GM12878 (cell line): Measurements from ENCODE around the gene GRIK2. TPM values are rescaled to one million over a fixed set of nuclear protein-coding genes. Genes with fewer than 3 reads are reported as not detected.

Experiments used
- ATAC-seq: fragments of 200-7000 bp; cut with Tn5 transposase; 3 replicates; pipeline ENCODE4 v1.9.1; 2020; ENCODE audit warnings: mild to moderate bottlenecking, moderate library complexity
- BruUV-seq: library from RNA; stranded (reverse); fragments of 400-500 nt; replicated peaks from 2 replicates; lab custom pipeline; 2021; lab: Mats Ljungman, UMichigan
- CTCF ChIA-PET: fragments of 300-600 bp; sonication (Branson Sonifier 250); formaldehyde crosslinking; extraction: SDS; loops from one replicate; lab custom pipeline; 2021; ENCODE audit warnings: inconsistent platforms; lab: Yijun Ruan, JAX
- POLR2A ChIA-PET: fragments of 350-600 bp; formaldehyde crosslinking; extraction: SDS; loops from one replicate; lab custom pipeline; 2021; ENCODE audit warnings: inconsistent platforms; lab: Charles Lee
- RAD21 ChIA-PET: fragments of 300-600 bp; sonication (Branson Sonifier 250); formaldehyde crosslinking; loops from one replicate; lab custom pipeline; 2023; ENCODE audit warnings: antibody characterized with exemption; ENCODE audit not compliant: unreplicated experiment; lab: Charles Lee
- SMC1A ChIA-PET: fragments of 300-600 bp; sonication (Branson Sonifier 250); formaldehyde crosslinking; loops from one replicate; lab custom pipeline; 2023; ENCODE audit not compliant: unreplicated experiment, uncharacterized antibody; lab: Charles Lee
- DNase-seq: peaks from one replicate; pipeline ENCODE4 v3.0.0-alpha.2; 2011; ENCODE audit warnings: low read depth, low spot score
- FAIRE-seq: peaks from 3 replicates; lab custom pipeline; 2011; peaks lifted over from hg19 to GRCh38; lab: Jason Lieb, UNC
- H2AFZ ChIP-seq: 2 replicates; pipeline ENCODE4 v1.6.0; 2011; ENCODE audit warnings: low read depth, low read length, control low read depth; ENCODE audit not compliant: control insufficient read depth
- H3K27ac ChIP-seq: 2 replicates; pipeline ENCODE4 v1.5.1; 2011; ENCODE audit warnings: control low read depth; ENCODE audit not compliant: control insufficient read depth, insufficient read depth
- H3K27me3 ChIP-seq, 2 experiments: replicated peaks in 1 of 2; 2 replicates each; pipeline versions ENCODE4 v1.6.0 to v1.6.1; 2011; ENCODE audit warnings: low read length in 1 of 2; ENCODE audit not compliant: control insufficient read depth in 2 of 2, insufficient read depth in 2 of 2
- H3K36me3 ChIP-seq, 2 experiments: 2 replicates each; pipeline ENCODE4 v1.5.1; 2011; ENCODE audit warnings: low read length in 1 of 2; ENCODE audit not compliant: control insufficient read depth in 2 of 2, insufficient read depth in 2 of 2
- H3K4me1 ChIP-seq: 2 replicates; pipeline ENCODE4 v1.6.1; 2011; ENCODE audit warnings: mild to moderate bottlenecking, low read length, moderate library complexity, mixed read lengths; ENCODE audit not compliant: control insufficient read depth, insufficient read depth
- H3K4me2 ChIP-seq: 2 replicates; pipeline ENCODE4 v1.6.0; 2011; ENCODE audit warnings: control low read depth; ENCODE audit not compliant: control insufficient read depth, insufficient read depth
- H3K4me3 ChIP-seq: fragments of 200-600 bp; sonication (generic); 2 replicates; pipeline ENCODE4 v1.5.1; 2016
- H3K79me2 ChIP-seq: 2 replicates; pipeline ENCODE4 v1.6.0; 2011; ENCODE audit warnings: low read length; ENCODE audit not compliant: control insufficient read depth, insufficient read depth
- H3K9ac ChIP-seq: 2 replicates; pipeline ENCODE4 v1.8.0; 2011; ENCODE audit warnings: low read length, control low read depth, mixed read lengths; ENCODE audit not compliant: control insufficient read depth, insufficient read depth
- H3K9me3 ChIP-seq: replicated peaks from 3 replicates; pipeline ENCODE4 v1.5.1; 2011; ENCODE audit warnings: mild to moderate bottlenecking, low read length; ENCODE audit not compliant: control insufficient read depth, insufficient read depth
- H4K20me1 ChIP-seq: 2 replicates; pipeline ENCODE4 v1.6.0; 2011; ENCODE audit not compliant: control insufficient read depth, insufficient read depth
- BHLHE40 ChIP-seq, 2 experiments: fragments of 450-650 bp in 1 of 2; IDR thresholded peaks; 2 replicates each; pipeline ENCODE4 v1.6.1; 2011 to 2017; ENCODE audit warnings: low read depth in 2 of 2, borderline replicate concordance in 1 of 2, improper control_type of control experiment in 1 of 2, low read length in 1 of 2, mild to moderate bottlenecking in 1 of 2
- EZH2 ChIP-seq: IDR thresholded peaks from 2 replicates; pipeline ENCODE4 v1.6.1; 2012; ENCODE audit warnings: low read depth, mild to moderate bottlenecking, control low read depth, inconsistent platforms, low read length, borderline replicate concordance; ENCODE audit not compliant: control insufficient read depth
- HCFC1 ChIP-seq: fragments of 150-350 bp; IDR thresholded peaks from 2 replicates; pipeline ENCODE4 v1.6.1; 2014; ENCODE audit warnings: low read length
- JUNB ChIP-seq: IDR thresholded peaks from 2 replicates; pipeline ENCODE4 v1.6.1; 2016; ENCODE audit warnings: antibody characterized with exemption, mild to moderate bottlenecking
- SMAD1 ChIP-seq: fragments of 450-650 bp; IDR thresholded peaks from 2 replicates; pipeline ENCODE4 v1.6.1; 2018; ENCODE audit warnings: mild to moderate bottlenecking, low read depth; ENCODE audit not compliant: partially characterized antibody
- TARDBP ChIP-seq: IDR thresholded peaks from 2 replicates; pipeline ENCODE4 v1.6.1; 2016; ENCODE audit warnings: borderline replicate concordance
- whole genome bisulfite sequencing: methylation state at CpG from one replicate; pipeline ENCODE4 v1.1.6; 2016; ENCODE audit warnings: low lambda C conversion rate; ENCODE audit not compliant: insufficient replicate concordance, insufficient coverage; ENCODE audit errors: missing lambda C conversion rate; 5-methylcytosine and 5-hydroxymethylcytosine counted together
- in situ Hi-C: fragments of 300-500 bp; cut with MboI; formaldehyde crosslinking; loops from 9 replicates; pipeline ENCODE4 v1.14.3; 2018; ENCODE audit warnings: mixed read lengths
- intact Hi-C: fragments of 100-400 bp; cut with micrococcal nuclease; formaldehyde crosslinking; loops from one replicate; pipeline ENCODE4 v1.14.2; 2022; ENCODE audit not compliant: unreplicated experiment
- polyA plus RNA-seq, 11 experiments: library from polyadenylated mRNA; depleted of rRNA in 4 of 11; unstranded in 6 of 11; stranded (reverse) in 5 of 11; fragments of >200 nt; fragmentation: Nextera tagmentation in 4 of 11; fragmentation: Illumina TruSeq in 1 of 11; extraction: Ambion mirVana in 4 of 11; extraction: Trizol in 1 of 11; gene quantifications; 1 replicate in 1 of 11; 2 replicates in 10 of 11; pipeline versions ENCODE4 v1.2.1 to v1.2.3, GENCODE V29; 2011 to 2016; ENCODE audit warnings: inconsistent platforms in 2 of 11, missing spikeins in 2 of 11, low read depth in 1 of 11
- total RNA-seq, 4 experiments: library from RNA; depleted of rRNA in 3 of 4; stranded (reverse); fragments of >200 nt in 3 of 4; fragmentation: Illumina TruSeq in 1 of 4; extraction: Trizol in 1 of 4; gene quantifications; 2 replicates each; pipeline versions ENCODE4 v1.2.1 to v1.2.3, GENCODE V29; 2013 to 2021
- TF ChIP-seq, protein P1 (sequence below): IDR thresholded peaks from 2 replicates; pipeline ENCODE4 v1.6.1; 2012; ENCODE audit warnings: low read depth, low read length, improper control_type of control experiment
- TF ChIP-seq, protein P2 (sequence below): fragments of 450-650 bp; conservative IDR thresholded peaks from 2 replicates; pipeline ENCODE4 v1.6.1; 2017; ENCODE audit warnings: mild to moderate bottlenecking, moderate library complexity
- TF ChIP-seq, protein P3 (sequence below): fragments of 450-650 bp; IDR thresholded peaks from 2 replicates; pipeline ENCODE4 v1.6.1; 2017; ENCODE audit warnings: antibody characterized with exemption, mild to moderate bottlenecking, moderate library complexity
- TF ChIP-seq, protein P4 (sequence below): IDR thresholded peaks from 2 replicates; pipeline ENCODE4 v1.6.1; 2011; ENCODE audit warnings: mild to moderate bottlenecking, low read depth, low read length, moderate library complexity; ENCODE audit not compliant: insufficient replicate concordance
- TF ChIP-seq, protein P5 (sequence below): fragments of 450-650 bp; IDR thresholded peaks from 2 replicates; pipeline ENCODE4 v1.6.1; 2016; ENCODE audit warnings: mild to moderate bottlenecking, moderate library complexity, borderline replicate concordance

GRIK2 gene
- total and polyA plus RNA-seq, 10 of the 15 experiments (the other 5 are each of a cell fraction or from before 2014, with no cell fraction given), result not detected

DNA sequence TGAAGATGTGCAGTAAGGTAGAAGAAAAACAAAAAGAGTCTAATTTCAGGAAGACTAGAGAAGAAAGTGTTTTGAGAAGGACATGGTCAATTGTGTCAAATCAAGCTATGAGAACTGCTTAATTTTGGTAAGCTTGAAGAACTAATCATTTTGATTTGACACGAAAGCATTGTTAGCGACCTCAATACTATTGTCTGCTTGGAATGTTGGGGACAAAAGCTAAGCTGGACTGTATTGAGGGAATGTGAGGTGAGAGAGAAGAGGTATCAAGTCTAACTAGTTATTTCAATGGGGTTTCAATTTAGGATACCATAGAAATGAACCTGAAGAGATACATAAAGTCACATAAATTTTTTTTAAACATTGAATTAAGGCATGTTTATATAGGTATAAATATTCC lies 309.8 kb downstream of the GRIK2 start:
- DNase-seq (no peak), ATAC-seq (no peak), FAIRE-seq (no peak)
- Histone ChIP-seq H3K36me3 (no peaks in the 10 kb centered on the region), H3K27ac (no peak overlapping the region), H3K79me2 (no peaks in the 10 kb centered on the region), H3K4me1 (no peaks in the 10 kb centered on the region), H3K27me3 (no peaks in the 10 kb centered on the region; a peak in 1 of 4 replicates), H3K4me3 (no peak overlapping the region), H3K4me2 (no peak overlapping the region), H4K20me1 (no peaks in the 10 kb centered on the region), H3K9ac (no peak overlapping the region), H2AFZ (no peak overlapping the region), H3K9me3 (no peaks in the 10 kb centered on the region)
- WGBS, result 21% methylated on average over 2 of the region's 2 CpGs
- ChIA-PET CTCF (no interaction called here), SMC1A (no interaction called here), POLR2A (no interaction called here), RAD21 (no interaction called here)
- in situ Hi-C loops, result no loop called here
- no TSS peak for BruUV-seq
- intact Hi-C loops, result no loop called here
- TF ChIP-seq, protein P1, sequence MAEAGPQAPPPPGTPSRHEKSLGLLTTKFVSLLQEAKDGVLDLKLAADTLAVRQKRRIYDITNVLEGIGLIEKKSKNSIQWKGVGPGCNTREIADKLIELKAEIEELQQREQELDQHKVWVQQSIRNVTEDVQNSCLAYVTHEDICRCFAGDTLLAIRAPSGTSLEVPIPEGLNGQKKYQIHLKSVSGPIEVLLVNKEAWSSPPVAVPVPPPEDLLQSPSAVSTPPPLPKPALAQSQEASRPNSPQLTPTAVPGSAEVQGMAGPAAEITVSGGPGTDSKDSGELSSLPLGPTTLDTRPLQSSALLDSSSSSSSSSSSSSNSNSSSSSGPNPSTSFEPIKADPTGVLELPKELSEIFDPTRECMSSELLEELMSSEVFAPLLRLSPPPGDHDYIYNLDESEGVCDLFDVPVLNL, result no peak
- TF ChIP-seq BHLHE40 (IDR thresholded peaks at IDR 0.05; ENCODE audit: borderline replicate concordance in 1 of 2, low read depth in 2 of 2, low read length in 1 of 2) (no peak), HCFC1 (no peak), EZH2 (no peak), SMAD1 (no peak), TARDBP (no peak), JUNB (no peak)
- TF ChIP-seq, protein P2, sequence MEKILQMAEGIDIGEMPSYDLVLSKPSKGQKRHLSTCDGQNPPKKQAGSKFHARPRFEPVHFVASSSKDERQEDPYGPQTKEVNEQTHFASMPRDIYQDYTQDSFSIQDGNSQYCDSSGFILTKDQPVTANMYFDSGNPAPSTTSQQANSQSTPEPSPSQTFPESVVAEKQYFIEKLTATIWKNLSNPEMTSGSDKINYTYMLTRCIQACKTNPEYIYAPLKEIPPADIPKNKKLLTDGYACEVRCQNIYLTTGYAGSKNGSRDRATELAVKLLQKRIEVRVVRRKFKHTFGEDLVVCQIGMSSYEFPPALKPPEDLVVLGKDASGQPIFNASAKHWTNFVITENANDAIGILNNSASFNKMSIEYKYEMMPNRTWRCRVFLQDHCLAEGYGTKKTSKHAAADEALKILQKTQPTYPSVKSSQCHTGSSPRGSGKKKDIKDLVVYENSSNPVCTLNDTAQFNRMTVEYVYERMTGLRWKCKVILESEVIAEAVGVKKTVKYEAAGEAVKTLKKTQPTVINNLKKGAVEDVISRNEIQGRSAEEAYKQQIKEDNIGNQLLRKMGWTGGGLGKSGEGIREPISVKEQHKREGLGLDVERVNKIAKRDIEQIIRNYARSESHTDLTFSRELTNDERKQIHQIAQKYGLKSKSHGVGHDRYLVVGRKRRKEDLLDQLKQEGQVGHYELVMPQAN, result no peak
- TF ChIP-seq, protein P3, sequence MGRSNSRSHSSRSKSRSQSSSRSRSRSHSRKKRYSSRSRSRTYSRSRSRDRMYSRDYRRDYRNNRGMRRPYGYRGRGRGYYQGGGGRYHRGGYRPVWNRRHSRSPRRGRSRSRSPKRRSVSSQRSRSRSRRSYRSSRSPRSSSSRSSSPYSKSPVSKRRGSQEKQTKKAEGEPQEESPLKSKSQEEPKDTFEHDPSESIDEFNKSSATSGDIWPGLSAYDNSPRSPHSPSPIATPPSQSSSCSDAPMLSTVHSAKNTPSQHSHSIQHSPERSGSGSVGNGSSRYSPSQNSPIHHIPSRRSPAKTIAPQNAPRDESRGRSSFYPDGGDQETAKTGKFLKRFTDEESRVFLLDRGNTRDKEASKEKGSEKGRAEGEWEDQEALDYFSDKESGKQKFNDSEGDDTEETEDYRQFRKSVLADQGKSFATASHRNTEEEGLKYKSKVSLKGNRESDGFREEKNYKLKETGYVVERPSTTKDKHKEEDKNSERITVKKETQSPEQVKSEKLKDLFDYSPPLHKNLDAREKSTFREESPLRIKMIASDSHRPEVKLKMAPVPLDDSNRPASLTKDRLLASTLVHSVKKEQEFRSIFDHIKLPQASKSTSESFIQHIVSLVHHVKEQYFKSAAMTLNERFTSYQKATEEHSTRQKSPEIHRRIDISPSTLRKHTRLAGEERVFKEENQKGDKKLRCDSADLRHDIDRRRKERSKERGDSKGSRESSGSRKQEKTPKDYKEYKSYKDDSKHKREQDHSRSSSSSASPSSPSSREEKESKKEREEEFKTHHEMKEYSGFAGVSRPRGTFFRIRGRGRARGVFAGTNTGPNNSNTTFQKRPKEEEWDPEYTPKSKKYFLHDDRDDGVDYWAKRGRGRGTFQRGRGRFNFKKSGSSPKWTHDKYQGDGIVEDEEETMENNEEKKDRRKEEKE, result no peak
- TF ChIP-seq, protein P4, sequence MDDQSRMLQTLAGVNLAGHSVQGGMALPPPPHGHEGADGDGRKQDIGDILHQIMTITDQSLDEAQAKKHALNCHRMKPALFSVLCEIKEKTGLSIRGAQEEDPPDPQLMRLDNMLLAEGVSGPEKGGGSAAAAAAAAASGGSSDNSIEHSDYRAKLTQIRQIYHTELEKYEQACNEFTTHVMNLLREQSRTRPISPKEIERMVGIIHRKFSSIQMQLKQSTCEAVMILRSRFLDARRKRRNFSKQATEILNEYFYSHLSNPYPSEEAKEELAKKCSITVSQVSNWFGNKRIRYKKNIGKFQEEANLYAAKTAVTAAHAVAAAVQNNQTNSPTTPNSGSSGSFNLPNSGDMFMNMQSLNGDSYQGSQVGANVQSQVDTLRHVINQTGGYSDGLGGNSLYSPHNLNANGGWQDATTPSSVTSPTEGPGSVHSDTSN, result no peak
- TF ChIP-seq, protein P5, sequence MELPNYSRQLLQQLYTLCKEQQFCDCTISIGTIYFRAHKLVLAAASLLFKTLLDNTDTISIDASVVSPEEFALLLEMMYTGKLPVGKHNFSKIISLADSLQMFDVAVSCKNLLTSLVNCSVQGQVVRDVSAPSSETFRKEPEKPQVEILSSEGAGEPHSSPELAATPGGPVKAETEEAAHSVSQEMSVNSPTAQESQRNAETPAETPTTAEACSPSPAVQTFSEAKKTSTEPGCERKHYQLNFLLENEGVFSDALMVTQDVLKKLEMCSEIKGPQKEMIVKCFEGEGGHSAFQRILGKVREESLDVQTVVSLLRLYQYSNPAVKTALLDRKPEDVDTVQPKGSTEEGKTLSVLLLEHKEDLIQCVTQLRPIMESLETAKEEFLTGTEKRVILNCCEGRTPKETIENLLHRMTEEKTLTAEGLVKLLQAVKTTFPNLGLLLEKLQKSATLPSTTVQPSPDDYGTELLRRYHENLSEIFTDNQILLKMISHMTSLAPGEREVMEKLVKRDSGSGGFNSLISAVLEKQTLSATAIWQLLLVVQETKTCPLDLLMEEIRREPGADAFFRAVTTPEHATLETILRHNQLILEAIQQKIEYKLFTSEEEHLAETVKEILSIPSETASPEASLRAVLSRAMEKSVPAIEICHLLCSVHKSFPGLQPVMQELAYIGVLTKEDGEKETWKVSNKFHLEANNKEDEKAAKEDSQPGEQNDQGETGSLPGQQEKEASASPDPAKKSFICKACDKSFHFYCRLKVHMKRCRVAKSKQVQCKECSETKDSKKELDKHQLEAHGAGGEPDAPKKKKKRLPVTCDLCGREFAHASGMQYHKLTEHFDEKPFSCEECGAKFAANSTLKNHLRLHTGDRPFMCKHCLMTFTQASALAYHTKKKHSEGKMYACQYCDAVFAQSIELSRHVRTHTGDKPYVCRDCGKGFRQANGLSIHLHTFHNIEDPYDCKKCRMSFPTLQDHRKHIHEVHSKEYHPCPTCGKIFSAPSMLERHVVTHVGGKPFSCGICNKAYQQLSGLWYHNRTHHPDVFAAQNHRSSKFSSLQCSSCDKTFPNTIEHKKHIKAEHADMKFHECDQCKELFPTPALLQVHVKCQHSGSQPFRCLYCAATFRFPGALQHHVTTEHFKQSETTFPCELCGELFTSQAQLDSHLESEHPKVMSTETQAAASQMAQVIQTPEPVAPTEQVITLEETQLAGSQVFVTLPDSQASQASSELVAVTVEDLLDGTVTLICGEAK, result no peak
